K562 (cell line): Measurements from ENCODE around the gene BRCC3. TPM values are rescaled to one million over a fixed set of nuclear protein-coding genes. Genes with fewer than 3 reads are reported as not detected.

Source experiments
- BACH1 ChIP-seq: fragments of 200-800 bp; sonication (Bioruptor generic); IDR thresholded peaks from 2 replicates; pipeline ENCODE4 v1.6.1; 2016; ENCODE audit warnings: missing genetic modification characterization, missing compliant biosample characterization
- CBX5 ChIP-seq: IDR thresholded peaks from 2 replicates; pipeline ENCODE4 v1.6.1; 2014; ENCODE audit warnings: low read depth, borderline replicate concordance
- CEBPB ChIP-seq: fragments of 450-650 bp; IDR thresholded peaks from 2 replicates; pipeline ENCODE4 v1.6.1; 2016; ENCODE audit warnings: missing genetic modification characterization, missing compliant biosample characterization
- E2F3 ChIP-seq: fragments of 250-450 bp; sonication (Bioruptor Pico); IDR thresholded peaks from 2 replicates; pipeline ENCODE4 v1.4.0; 2020; ENCODE audit warnings: mild to moderate bottlenecking
- FOXA3 ChIP-seq, 2 experiments: fragments of 450-650 bp in 1 of 2; sonication (generic) in 1 of 2; formaldehyde crosslinking; IDR thresholded peaks in 1 of 2; conservative IDR thresholded peaks in 1 of 2; 2 replicates each; pipeline versions ENCODE4 v1.4.0 to v1.8.0; 2020 to 2022; ENCODE audit warnings: mild to moderate bottlenecking in 2 of 2, missing genetic modification reagents in 1 of 2
- GATAD2A ChIP-seq: fragments of 450-650 bp; IDR thresholded peaks from 2 replicates; pipeline ENCODE4 v1.6.1; 2017
- GTF2A2 ChIP-seq: IDR thresholded peaks from 2 replicates; pipeline ENCODE4 v1.6.1; 2016; ENCODE audit warnings: mild to moderate bottlenecking, missing genetic modification characterization, missing compliant biosample characterization
- HDGF ChIP-seq: fragments of 450-650 bp; IDR thresholded peaks from 2 replicates; pipeline ENCODE4 v1.6.1; 2016
- JUND ChIP-seq, 2 experiments: IDR thresholded peaks; 2 replicates in 1 of 2; 3 replicates in 1 of 2; pipeline ENCODE4 v1.6.1; 2011; ENCODE audit warnings: borderline replicate concordance in 2 of 2, low read depth in 2 of 2, low read length in 2 of 2, improper control_type of control experiment in 1 of 2, missing biosample characterization in 1 of 2, missing genetic modification characterization in 1 of 2, missing genetic modification reagents in 1 of 2
- KDM2B ChIP-seq: fragments of 250-450 bp; sonication (Bioruptor Pico); IDR thresholded peaks from 2 replicates; pipeline ENCODE4 v1.8.0; 2021; ENCODE audit warnings: mild to moderate bottlenecking, moderate library complexity
- KDM4B ChIP-seq, 2 experiments: fragments of 450-650 bp in 1 of 2; sonication (generic) in 1 of 2; IDR thresholded peaks; 2 replicates each; pipeline ENCODE4 v1.6.1; 2016 to 2017; ENCODE audit warnings: borderline replicate concordance in 2 of 2, antibody characterized with exemption in 1 of 2, low read depth in 1 of 2, mild to moderate bottlenecking in 1 of 2
- MTA1 ChIP-seq: fragments of 450-650 bp; IDR thresholded peaks from 2 replicates; pipeline ENCODE4 v1.6.1; 2017; ENCODE audit warnings: borderline replicate concordance
- NCOA2 ChIP-seq, 2 experiments: fragments of 450-650 bp; IDR thresholded peaks; 2 replicates each; pipeline ENCODE4 v1.6.1; 2018; ENCODE audit warnings: mild to moderate bottlenecking in 2 of 2, moderate library complexity in 1 of 2; ENCODE audit not compliant: partially characterized antibody in 2 of 2
- PHB ChIP-seq: fragments of 250-450 bp; sonication (Bioruptor Pico); IDR thresholded peaks from 2 replicates; pipeline ENCODE4 v1.5.0; 2021
- RFX5 ChIP-seq: IDR thresholded peaks from 2 replicates; pipeline ENCODE4 v1.6.1; 2011; ENCODE audit warnings: low read depth, mild to moderate bottlenecking, improper control_type of control experiment, low read length
- SAP30 ChIP-seq: fragments of 200-600 bp; sonication (generic); IDR thresholded peaks from 2 replicates; pipeline ENCODE4 v1.6.1; 2012; ENCODE audit warnings: borderline replicate concordance, low read depth, mild to moderate bottlenecking, moderate library complexity, low read length, control low read depth, inconsistent platforms; ENCODE audit not compliant: insufficient read depth, poor library complexity, severe bottlenecking
- TCF3 ChIP-seq: sonication (generic); formaldehyde crosslinking; IDR thresholded peaks from 2 replicates; pipeline ENCODE4 v1.4.0; 2020; ENCODE audit warnings: mild to moderate bottlenecking, missing genetic modification reagents
- TSC22D4 ChIP-seq: fragments of 450-650 bp; IDR thresholded peaks from 2 replicates; pipeline ENCODE4 v1.6.1; 2016; ENCODE audit warnings: missing genetic modification characterization, missing biosample characterization, control low read depth
- XRCC3 ChIP-seq: fragments of 450-650 bp; IDR thresholded peaks from 2 replicates; pipeline ENCODE4 v1.6.1; 2017; ENCODE audit warnings: mild to moderate bottlenecking, moderate library complexity
- polyA plus RNA-seq, 8 experiments: library from polyadenylated mRNA; depleted of rRNA in 4 of 8; stranded (reverse) in 5 of 8; unstranded in 3 of 8; fragments of >200 nt; fragmentation: Nextera tagmentation in 2 of 8; fragmentation: Illumina TruSeq in 1 of 8; extraction: Ambion mirVana in 2 of 8; extraction: Trizol in 1 of 8; gene quantifications; 2 replicates each; pipeline versions ENCODE4 v1.2.1 to v1.2.3, GENCODE V29; 2011 to 2014; ENCODE audit warnings: inconsistent platforms in 1 of 8, missing spikeins in 1 of 8
- total RNA-seq, 7 experiments: library from RNA; depleted of rRNA in 6 of 7; stranded (reverse); fragments of >200 nt in 6 of 7; fragmentation: Illumina TruSeq in 2 of 7; extraction: Trizol in 2 of 7; gene quantifications; 2 replicates each; pipeline versions ENCODE4 v1.2.1 to v1.2.3, GENCODE V29; 2011 to 2021; ENCODE audit warnings: low replicate concordance in 1 of 7
- TF ChIP-seq, protein P1 (sequence below), 2 experiments: fragments of 250-450 bp in 1 of 2; fragments of 450-650 bp in 1 of 2; sonication (Bioruptor Pico) in 1 of 2; IDR thresholded peaks; 2 replicates each; pipeline versions ENCODE4 v1.6.1 to v1.8.0; 2016 to 2021; ENCODE audit warnings: mild to moderate bottlenecking in 2 of 2, moderate library complexity in 2 of 2, missing compliant biosample characterization in 1 of 2, missing genetic modification characterization in 1 of 2
- TF ChIP-seq, protein P2 (sequence below): fragments of 250-450 bp; sonication (Bioruptor Pico); IDR thresholded peaks from 2 replicates; pipeline ENCODE4 v1.5.0; 2021; ENCODE audit warnings: mild to moderate bottlenecking, moderate library complexity
- TF ChIP-seq, protein P3 (sequence below): fragments of 250-450 bp; sonication (Bioruptor Pico); IDR thresholded peaks from 2 replicates; pipeline ENCODE4 v1.8.0; 2022; ENCODE audit warnings: inconsistent platforms

Gene BRCC3
- total and polyA plus RNA-seq, 9 of the 15 experiments (the other 6 are each of a cell fraction or from before 2014, with no cell fraction given) = 9.6 to 44.8 (median 26.7) TPM

DNA sequence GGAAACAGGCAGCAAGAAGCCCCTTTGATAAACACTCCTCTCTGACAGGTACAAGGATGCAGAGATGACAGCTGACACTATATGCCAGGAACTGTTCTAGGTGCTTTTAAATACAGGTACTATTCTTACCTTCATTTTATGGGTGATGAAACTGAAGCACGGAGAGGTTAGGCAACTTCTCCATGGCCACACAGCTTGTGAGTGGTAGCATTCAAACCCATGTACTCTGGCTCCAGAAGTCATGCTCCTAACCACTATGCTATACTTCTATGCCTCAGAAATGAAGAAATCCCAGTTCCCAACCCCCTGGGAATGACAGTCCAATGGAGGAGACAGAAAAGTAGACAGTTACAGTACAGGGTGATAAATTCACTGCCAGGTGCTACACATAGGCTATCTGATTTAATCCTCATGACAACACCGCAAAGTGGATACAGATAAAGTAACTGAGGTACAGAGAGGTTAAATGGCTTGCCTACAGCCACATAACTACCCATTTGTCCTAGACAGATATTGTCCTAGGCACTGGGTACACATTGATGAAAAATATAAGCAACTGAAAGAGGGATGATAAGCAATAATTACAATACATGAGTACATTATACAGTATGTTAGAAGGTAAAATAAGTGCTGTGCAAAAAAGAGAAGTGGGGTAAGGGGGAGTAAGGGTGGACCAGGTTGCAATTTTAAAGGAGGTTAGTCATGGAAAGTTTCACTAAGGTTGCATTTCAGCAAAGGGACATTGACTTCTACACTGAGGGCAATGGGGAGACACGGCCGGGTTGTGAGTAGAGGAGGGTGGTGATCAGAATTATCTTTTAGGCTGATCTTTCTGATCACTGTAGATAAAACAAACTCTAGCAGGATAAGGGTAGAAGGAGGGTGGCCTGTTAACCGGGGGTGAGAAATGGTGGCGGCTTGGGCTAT lies 47.1 kb upstream of the BRCC3 start (continued):
- TF ChIP-seq, protein P1, sequence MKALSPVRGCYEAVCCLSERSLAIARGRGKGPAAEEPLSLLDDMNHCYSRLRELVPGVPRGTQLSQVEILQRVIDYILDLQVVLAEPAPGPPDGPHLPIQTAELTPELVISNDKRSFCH (CRISPR knock-in tag; IDR thresholded peaks at IDR 0.05) = no peak
- TF ChIP-seq, protein P1 (tag; IDR thresholded peaks at IDR 0.05) = no peak
- TF ChIP-seq XRCC3 = no peak
- peak; percentile 7; the same call in 1 of the 2 replicates for TF ChIP-seq TCF3
- TF ChIP-seq CBX5 = no peak
- TF ChIP-seq, protein P2, sequence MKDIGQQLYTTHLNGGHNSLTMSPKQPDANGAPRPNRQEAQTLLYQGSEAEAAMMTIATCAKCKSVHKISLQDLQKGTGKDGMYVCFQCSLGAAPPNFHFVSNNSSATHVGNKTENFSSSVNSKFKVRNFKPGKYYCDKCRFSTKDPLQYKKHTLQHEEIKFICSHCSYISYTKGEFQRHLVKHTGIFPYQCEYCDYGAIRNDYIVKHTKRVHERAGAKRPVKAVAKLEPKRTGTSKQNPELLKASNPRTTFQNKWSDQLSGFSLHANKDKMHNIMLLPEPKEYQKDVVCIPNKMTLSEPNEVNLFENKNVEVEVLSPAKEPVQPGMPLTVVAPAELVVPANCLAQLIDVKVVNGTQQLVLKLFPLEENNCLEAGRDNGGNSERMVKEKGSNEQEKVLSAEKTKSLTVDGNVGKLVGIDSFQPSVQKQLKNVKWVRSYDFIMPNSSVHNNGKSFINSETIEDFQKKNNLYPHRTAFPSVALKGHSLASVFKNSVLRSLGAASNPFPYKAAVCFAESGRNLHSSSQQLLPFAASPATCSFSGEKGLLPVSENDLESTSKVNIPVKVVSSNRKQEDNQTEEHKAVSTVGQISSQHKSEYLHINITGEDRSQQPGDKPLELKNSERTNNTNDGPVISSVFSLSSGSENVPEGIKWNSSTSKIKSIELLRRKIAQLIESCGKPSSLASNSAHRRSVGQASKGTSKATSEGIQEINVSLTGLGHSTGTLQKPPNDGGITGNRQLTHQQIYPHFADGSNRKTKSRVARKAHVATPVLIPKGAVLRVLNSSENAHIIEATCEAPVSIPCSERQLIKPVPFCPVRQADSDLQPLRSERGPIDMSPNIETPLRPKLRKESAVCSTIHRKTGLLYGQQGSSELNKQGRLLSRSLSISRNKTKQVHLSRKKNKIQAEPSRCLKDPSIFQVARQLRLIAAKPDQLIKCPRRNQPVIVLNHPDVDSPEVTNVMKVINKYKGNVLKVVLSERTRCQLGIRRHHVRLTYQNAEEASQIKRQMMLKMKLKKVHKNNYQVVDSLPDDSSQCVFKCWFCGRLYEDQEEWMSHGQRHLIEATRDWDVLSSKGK (CRISPR knock-in tag) = no peak
- no peak for TF ChIP-seq PHB (CRISPR knock-in tag)
- TF ChIP-seq GATAD2A = no peak
- TF ChIP-seq CEBPB (tag) = no peak
- no peak for TF ChIP-seq E2F3
- TF ChIP-seq MTA1 = 0 out of 2 replicates have a peak, but pooled peaks have one; percentile 14
- no peak for TF ChIP-seq NCOA2 (IDR thresholded peaks at IDR 0.05; ENCODE audit: partially characterized antibody in 2 of 2)
- no peak for TF ChIP-seq FOXA3 (CRISPR knock-in tag; conservative IDR thresholded peaks at IDR 0.05 in 1 of 2, IDR thresholded peaks at IDR 0.05 in 1 of 2)
- TF ChIP-seq GTF2A2 (tag) = no peak
- no peak for TF ChIP-seq KDM4B (IDR thresholded peaks at IDR 0.05; ENCODE audit: borderline replicate concordance in 2 of 2, low read depth in 1 of 2)
- no peak for TF ChIP-seq HDGF
- TF ChIP-seq JUND (IDR thresholded peaks at IDR 0.05; ENCODE audit: borderline replicate concordance, low read depth, low read length) = no peak
- no peak for TF ChIP-seq JUND (tag; IDR thresholded peaks at IDR 0.05; ENCODE audit: borderline replicate concordance, low read depth, low read length)
- TF ChIP-seq KDM2B (CRISPR knock-in tag) = no peak
- no peak for TF ChIP-seq SAP30
- no peak for TF ChIP-seq TSC22D4 (tag)
- no peak for TF ChIP-seq RFX5
- TF ChIP-seq BACH1 (tag) = no peak
- TF ChIP-seq, protein P3, sequence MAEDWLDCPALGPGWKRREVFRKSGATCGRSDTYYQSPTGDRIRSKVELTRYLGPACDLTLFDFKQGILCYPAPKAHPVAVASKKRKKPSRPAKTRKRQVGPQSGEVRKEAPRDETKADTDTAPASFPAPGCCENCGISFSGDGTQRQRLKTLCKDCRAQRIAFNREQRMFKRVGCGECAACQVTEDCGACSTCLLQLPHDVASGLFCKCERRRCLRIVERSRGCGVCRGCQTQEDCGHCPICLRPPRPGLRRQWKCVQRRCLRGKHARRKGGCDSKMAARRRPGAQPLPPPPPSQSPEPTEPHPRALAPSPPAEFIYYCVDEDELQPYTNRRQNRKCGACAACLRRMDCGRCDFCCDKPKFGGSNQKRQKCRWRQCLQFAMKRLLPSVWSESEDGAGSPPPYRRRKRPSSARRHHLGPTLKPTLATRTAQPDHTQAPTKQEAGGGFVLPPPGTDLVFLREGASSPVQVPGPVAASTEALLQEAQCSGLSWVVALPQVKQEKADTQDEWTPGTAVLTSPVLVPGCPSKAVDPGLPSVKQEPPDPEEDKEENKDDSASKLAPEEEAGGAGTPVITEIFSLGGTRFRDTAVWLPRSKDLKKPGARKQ (CRISPR knock-in tag) = no peak
